Kidney (tissue), 14 donors: Measurements from ENCODE around the gene CHPF. TPM values are rescaled to one million over a fixed set of nuclear protein-coding genes. Genes with fewer than 3 reads are reported as not detected.

Source experiments
- DNase-seq, 5 donors: peaks; one replicate each; pipeline ENCODE4 v3.0.0-alpha.2; 2013 to 2020
- FAIRE-seq: peaks from 2 replicates; lab custom pipeline; 2012; peaks lifted over from hg19 to GRCh38; lab: Jason Lieb, UNC
- H3K27ac ChIP-seq, 2 donors: one replicate each; pipeline ENCODE4 v1.7.0; 2013; ENCODE audit warnings: low read depth in 2 of 2, low read length in 2 of 2, inconsistent platforms in 1 of 2
- H3K27me3 ChIP-seq: one replicate; pipeline ENCODE4 v1.7.1; 2013; ENCODE audit warnings: low read length, inconsistent platforms; ENCODE audit not compliant: control insufficient read depth, insufficient read depth
- H3K36me3 ChIP-seq, 3 donors: one replicate each; pipeline versions ENCODE4 v1.7.0 to v1.7.1; 2013; ENCODE audit warnings: low read length in 3 of 3, control low read depth in 1 of 3, inconsistent platforms in 1 of 3; ENCODE audit not compliant: insufficient read depth in 3 of 3, control insufficient read depth in 2 of 3
- H3K4me1 ChIP-seq, 3 donors: one replicate each; pipeline versions ENCODE4 v1.7.0 to v1.7.1; 2013; ENCODE audit warnings: low read length in 3 of 3, inconsistent platforms in 1 of 3, low read depth in 1 of 3; ENCODE audit not compliant: control insufficient read depth in 2 of 3, insufficient read depth in 2 of 3
- H3K4me3 ChIP-seq, 3 donors: one replicate each; pipeline versions ENCODE4 v1.7.0 to v1.8.1; 2013; ENCODE audit warnings: low read length in 3 of 3, control low read depth in 1 of 3, inconsistent platforms in 1 of 3
- H3K9ac ChIP-seq, 3 donors: one replicate each; pipeline versions ENCODE4 v1.7.0 to v1.7.1; 2013; ENCODE audit warnings: low read length in 3 of 3, control low read depth in 1 of 3, inconsistent platforms in 1 of 3
- H3K9me3 ChIP-seq, 3 donors: one replicate each; pipeline versions ENCODE4 v1.7.0 to v1.7.1; 2013; ENCODE audit warnings: low read length in 3 of 3, control low read depth in 1 of 3, inconsistent platforms in 1 of 3; ENCODE audit not compliant: control insufficient read depth in 2 of 3, insufficient read depth in 1 of 3
- CTCF ChIP-seq: IDR thresholded peaks from 3 replicates; pipeline ENCODE4 v1.5.1; 2012; ENCODE audit warnings: mild to moderate bottlenecking, moderate library complexity, borderline replicate concordance; ENCODE audit not compliant: insufficient read depth; ENCODE audit errors: extremely low read depth
- intact Hi-C: fragments of 100-400 bp; cut with DNase I; formaldehyde crosslinking; loops from one replicate; pipeline ENCODE4 v1.11.1; 2022
- polyA plus RNA-seq: library from polyadenylated mRNA; stranded (reverse); fragments of 350-450 nt; fragmentation: Illumina TruSeq; extraction: RNeasy Lipid Tissue Mini Kit (QIAGEN cat#74804); gene quantifications from one replicate; pipeline ENCODE4 v1.2.3, GENCODE V29; 2014; ENCODE audit warnings: low read depth, low replicate concordance; ENCODE audit not compliant: insufficient read depth
- total RNA-seq: library from RNA; stranded (reverse); fragmentation: NEBNext Ultra II Directional; extraction: Animal tissue kit (Norgen Biotek cat#: 25700); gene quantifications from one replicate; pipeline ENCODE4 v1.2.1, GENCODE V29; 2021
- donor health status: control.
- donor health status: control.
- donor health status: control.
- donor health status: control.
- donor health status: control.
- donor health status: DM: yes; HTN: yes; CAD: no.
- donor health status: Normal renal cell carcinoma (clear cell type).

The CHPF gene
- total and polyA plus RNA-seq, 2 donors from 2014 or later = 57.3 to 59.5 TPM

DNA sequence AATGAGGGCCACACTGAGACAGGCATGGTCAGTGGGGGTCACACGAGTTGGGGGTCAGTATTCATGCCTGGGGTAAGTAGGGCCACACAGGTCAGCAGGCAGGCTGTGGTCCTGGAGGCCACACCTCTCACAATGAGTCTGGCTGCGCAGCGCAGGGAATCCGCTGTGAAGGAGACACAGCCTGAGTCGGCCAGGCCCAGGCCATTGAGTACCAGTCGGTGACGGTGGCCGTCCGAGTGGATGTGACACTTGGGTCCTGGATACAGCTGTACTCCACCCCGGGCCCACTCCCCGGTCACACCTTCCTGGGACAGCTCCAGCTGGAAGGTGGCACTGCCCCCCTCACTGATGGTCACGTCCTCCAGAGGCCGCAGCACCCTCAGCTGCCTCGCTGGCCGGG, 10.7 kb upstream of the CHPF start:
- no peak for TF ChIP-seq CTCF
- H3K9ac ChIP-seq = no peak overlapping the region
- intact Hi-C loops = no loop called here
- no peaks in the 10 kb centered on the region for H3K9me3 ChIP-seq
- H3K27ac ChIP-seq = no peak overlapping the region
- H3K4me3 ChIP-seq = no peak overlapping the region
- H3K36me3 ChIP-seq = no peaks in the 10 kb centered on the region
- FAIRE-seq (no peak), DNase-seq (peak in 2 of 5 donors; percentile 57 to 79)
- H3K4me1 ChIP-seq = peaks cover 0 to 12% (median 0%) of the 10 kb centered on the region in 3 donors
- H3K27me3 ChIP-seq = no peaks in the 10 kb centered on the region

GRCh38 chr2:219553463-219553963, 9.9 kb upstream of the CHPF start:
- DNase-seq (peak in 1 of 5 donors; percentile 67), FAIRE-seq (no peak)
- Histone ChIP-seq H3K9me3 (no peaks in the 10 kb centered on the region), H3K36me3 (no peaks in the 10 kb centered on the region), H3K4me3 (no peak overlapping the region), H3K27me3 (no peaks in the 10 kb centered on the region), H3K9ac (no peak overlapping the region), H3K27ac (no peak overlapping the region), H3K4me1 (peaks cover 0 to 12% (median 0%) of the 10 kb centered on the region in 3 donors)
- intact Hi-C loops = no loop called here
- no peak for TF ChIP-seq CTCF

DNA sequence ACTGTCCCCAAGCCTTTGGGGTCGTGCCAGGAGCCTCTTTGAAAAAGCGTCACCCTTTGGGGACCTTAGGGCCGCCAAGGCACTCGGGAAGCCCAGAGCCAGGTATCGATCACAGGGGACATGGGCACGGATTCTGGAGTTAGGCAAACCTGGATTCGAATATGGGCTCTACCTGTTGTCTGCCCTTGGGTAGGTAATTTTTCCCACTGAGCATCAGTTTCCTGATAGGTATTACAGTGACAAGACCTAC, 9.5 kb upstream of the CHPF start:
- peak overlapping the region in 1 of 3 donors; percentile 57 for H3K4me3 ChIP-seq
- peak overlapping the region in 1 of 3 donors; percentile 43 for H3K9ac ChIP-seq
- H3K27me3 ChIP-seq = no peaks in the 10 kb centered on the region
- H3K9me3 ChIP-seq = no peaks in the 10 kb centered on the region
- peaks cover 0 to 12% (median 0%) of the 10 kb centered on the region in 3 donors for H3K4me1 ChIP-seq
- H3K36me3 ChIP-seq = no peaks in the 10 kb centered on the region
- no peak overlapping the region for H3K27ac ChIP-seq
- intact Hi-C loops = no loop called here
- TF ChIP-seq CTCF = no peak
- FAIRE-seq (no peak), DNase-seq (no peak)
